ENCODE data around the gene NOL9.

GRCh38 chr1:6512245-6512907 is 41.9 kb downstream of the NOL9 start:
- TF ChIP-seq POLR2A (IDR thresholded peaks at IDR 0.05; ENCODE audit: low read depth, low read length) (no peak), CTCF (IDR thresholded peaks at IDR 0.05; ENCODE audit: extremely low read depth in 1 of 2, insufficient read depth in 1 of 2, low read depth in 1 of 2, low read length in 2 of 2) (no peak), POLR2AphosphoS5 (IDR thresholded peaks at IDR 0.05; ENCODE audit: insufficient read depth, low read depth, low read length) (no peak), MAX (IDR thresholded peaks at IDR 0.05; ENCODE audit: insufficient read depth, insufficient read length) (no peak), FOS (IDR thresholded peaks at IDR 0.05; ENCODE audit: borderline replicate concordance, insufficient read depth, low read length) (no peak)

Measured in endothelial cell of umbilical vein (primary cell).